ENCODE results near the gene HTRA2.

DNA sequence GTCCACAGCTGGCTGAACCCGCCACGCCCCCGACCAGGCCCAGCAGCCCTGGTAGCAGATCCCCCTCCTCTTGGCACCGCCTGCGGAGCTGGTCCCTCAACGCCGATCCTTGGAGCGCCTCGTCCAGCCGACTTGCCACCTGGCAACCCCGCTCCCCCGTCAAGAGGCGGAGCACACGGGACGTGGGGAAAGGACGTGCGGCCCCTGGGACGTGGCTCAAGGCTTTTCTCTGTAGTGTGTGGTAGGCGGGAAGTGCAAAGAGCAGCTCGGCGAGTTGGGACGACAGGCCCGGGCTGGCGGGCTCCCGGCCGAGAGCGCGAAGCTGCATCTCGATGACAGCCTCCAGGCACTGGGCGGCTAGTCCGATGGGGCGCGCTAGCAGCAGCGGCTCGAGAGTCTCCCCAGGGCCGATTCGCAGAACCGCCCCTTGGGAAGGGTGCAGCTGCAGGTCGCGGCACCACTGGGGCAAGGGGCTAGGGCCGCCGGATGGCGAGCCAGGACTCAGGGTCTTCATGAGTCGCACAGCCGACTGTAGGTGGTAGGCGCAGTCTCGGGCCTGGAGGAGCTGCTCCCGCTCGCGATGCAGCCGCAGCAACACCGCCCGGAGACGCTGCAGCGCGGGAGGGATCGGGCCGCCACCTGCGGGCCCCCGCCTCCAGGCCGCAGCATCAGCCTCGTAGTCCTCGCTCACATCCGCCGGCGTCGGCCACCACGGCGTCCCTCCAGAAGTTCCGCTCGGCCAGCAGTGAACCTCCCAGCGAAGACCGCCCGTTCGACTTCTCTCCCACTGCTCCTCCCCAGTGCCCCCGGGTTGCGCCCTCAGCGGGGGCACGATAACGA is 47.6 kb upstream of the HTRA2 start:
- TF ChIP-seq, protein P1, sequence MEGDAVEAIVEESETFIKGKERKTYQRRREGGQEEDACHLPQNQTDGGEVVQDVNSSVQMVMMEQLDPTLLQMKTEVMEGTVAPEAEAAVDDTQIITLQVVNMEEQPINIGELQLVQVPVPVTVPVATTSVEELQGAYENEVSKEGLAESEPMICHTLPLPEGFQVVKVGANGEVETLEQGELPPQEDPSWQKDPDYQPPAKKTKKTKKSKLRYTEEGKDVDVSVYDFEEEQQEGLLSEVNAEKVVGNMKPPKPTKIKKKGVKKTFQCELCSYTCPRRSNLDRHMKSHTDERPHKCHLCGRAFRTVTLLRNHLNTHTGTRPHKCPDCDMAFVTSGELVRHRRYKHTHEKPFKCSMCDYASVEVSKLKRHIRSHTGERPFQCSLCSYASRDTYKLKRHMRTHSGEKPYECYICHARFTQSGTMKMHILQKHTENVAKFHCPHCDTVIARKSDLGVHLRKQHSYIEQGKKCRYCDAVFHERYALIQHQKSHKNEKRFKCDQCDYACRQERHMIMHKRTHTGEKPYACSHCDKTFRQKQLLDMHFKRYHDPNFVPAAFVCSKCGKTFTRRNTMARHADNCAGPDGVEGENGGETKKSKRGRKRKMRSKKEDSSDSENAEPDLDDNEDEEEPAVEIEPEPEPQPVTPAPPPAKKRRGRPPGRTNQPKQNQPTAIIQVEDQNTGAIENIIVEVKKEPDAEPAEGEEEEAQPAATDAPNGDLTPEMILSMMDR (IDR thresholded peaks at IDR 0.05) = no peak
- no peak for TF ChIP-seq POLR2A (IDR thresholded peaks at IDR 0.05)
